GM11168 (cell line): ENCODE measurements around the gene GOLM1.

ENCODE experiments used
- in situ Hi-C: fragments of 300-500 bp; cut with MboI; formaldehyde crosslinking; loops from one replicate; pipeline ENCODE4 v1.12.0; 2022; ENCODE audit warnings: low sequenced_read_pairs; ENCODE audit not compliant: unreplicated experiment

The GOLM1 gene

GRCh38 chr9:86093788-86094555, 5.4 kb downstream of the GOLM1 start:
- in situ Hi-C loops = no loop called here

GRCh38 chr9:86091477-86091876, 7.9 kb downstream of the GOLM1 start:
- in situ Hi-C loops = no loop called here

GRCh38 chr9:86082870-86083269, 16.5 kb downstream of the GOLM1 start:
- in situ Hi-C loops = no loop called here

DNA sequence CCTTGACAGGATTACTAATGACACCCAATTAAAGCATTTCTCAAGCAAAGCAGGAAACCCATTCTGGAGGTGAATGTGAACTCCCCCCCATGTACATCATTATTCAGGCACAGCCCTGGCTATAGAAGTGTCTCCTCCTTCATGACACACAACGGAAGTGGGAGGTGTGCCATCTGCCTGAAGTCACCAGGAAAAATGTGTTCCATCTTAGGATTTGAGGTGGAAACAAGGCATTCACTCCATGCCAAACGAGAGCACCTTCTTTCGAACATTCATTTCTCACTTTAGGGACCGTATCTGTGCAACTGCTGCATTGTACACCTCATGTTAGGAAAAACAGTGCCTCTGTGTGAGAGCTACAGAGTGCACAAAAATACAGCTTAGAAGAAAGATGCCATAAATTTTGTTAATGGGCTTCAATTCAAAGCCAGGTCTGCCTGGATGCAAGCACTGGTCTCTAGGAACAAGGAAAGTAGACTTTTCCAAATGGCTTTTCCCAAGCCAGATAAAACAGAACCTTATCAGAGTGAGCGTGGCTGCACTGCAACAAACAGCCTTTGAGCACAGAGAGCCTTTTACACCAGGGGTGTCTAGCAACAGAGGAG, 19.4 kb downstream of the GOLM1 start:
- in situ Hi-C loops = no loop called here

- in situ Hi-C loops = no loop called here
Measured at GRCh38 chr9:86079421-86079831, 19.9 kb downstream of the GOLM1 start.

- in situ Hi-C loops = no loop called here
Measured at GRCh38 chr9:86078731-86079130, 20.6 kb downstream of the GOLM1 start.

DNA sequence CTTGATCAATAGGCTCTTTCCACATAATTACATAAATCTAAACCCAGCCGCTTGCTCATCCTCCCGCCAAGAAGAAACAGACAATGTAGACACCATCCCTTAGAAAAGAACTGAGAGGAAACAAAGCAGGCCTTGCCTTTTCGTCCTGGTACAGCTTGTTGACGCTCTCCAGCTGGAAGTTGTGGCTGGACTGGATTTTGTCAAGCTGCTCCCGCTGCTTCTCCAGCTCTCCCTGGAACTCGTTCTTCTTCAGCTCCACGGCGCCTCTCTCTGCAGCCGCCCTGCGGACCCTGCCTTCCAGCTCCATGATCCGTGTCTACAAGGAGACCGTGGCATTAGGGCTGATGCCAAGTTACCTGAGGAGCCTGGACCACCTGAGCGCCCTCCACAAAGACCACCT, 22.1 kb downstream of the GOLM1 start:
- in situ Hi-C loops = no loop called here

GRCh38 chr9:86075132-86076109, 23.9 kb downstream of the GOLM1 start:
- in situ Hi-C loops = no loop called here

DNA sequence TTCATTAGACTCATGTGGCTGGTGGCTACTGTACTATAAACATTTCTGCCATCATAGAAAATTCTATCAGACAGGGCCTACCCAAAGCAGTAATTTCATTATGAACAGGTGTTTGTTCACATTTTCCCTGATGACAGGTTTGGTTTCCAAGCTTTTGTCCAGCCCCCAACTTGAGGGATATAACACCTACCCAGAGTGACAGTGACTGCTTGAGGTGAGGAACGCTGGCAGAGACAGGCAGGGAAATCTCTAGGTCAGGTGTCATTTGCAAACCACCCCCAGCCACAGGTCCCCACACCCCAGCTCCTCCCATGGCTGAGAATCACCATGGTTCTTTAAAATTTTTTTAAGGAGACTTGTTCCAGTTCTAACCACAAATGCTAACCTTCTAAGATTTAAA, 25.5 kb downstream of the GOLM1 start:
- in situ Hi-C loops = no loop called here

DNA sequence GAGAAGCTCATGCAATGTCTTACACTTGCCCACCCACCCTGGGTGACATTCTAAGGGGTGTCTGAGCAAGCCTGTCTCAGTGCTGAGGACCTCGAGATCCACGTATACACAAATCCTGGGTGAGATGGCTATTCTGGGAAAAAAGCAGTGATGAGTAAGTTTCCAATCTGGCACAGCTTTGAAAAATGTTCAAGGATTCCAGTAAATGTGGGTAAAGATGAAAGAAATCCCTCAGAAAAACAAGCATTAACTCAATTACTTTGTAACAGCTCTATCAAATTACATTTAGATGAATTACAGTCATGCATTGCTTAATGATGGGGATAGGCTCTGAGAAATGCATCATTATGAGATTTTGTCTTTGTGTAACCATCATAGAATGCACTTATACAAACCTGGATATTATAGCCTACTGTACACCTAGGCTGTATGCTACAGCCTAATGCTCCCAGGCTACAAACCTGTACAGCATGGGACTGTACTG, 26.9 kb downstream of the GOLM1 start:
- in situ Hi-C loops = no loop called here

DNA sequence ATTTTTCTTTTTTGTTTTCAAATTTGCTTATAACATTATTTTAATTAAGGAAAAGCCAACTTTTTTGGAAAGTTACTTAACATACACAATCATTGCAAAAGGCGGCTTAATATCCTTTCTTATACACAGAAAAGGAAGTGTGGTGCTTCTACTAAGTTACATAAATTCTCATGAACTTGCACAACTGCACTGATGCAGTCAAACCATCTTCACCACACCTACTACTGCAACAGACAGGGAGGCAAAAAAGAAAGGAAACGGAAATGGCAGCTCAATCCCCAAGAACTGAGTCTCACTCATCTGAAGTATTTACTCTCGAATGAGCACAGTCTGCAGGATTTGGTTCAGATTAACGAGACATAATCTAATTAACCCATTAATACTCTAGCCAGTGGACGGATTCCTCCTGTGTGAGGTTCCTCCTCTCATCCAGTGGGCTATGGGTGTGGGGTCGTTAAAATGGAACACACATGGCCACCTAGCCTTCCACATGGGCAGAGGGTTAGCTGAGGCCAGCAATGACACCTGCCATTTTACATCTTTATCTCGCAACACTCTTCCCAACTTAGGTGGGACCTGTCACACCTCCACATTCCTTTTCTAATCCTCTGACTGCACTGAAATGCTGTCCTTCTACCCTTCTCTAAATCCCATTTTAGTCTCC, 30.0 kb downstream of the GOLM1 start:
- in situ Hi-C loops = no loop called here

DNA sequence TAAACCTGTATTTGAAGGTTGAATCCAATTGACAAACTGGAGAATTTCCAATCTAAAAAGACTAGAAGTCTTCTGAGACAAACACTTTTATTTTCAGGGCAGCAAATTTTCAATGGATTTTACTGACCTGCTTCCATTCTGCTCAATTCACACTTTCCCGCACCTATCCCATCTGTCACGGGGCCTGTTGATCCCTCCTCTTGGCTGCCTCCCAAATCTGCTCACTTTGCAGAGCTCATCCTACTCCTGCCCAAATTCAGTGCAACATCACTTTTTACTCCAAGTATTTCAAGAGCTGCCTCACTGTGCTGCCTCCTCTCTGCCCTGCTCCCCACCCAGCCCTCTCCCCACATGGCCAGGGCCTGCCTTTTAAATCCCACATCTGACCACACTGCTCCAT, 35.1 kb downstream of the GOLM1 start:
- in situ Hi-C loops = no loop called here

GRCh38 chr9:86062845-86063693, 36.3 kb downstream of the GOLM1 start:
- in situ Hi-C loops = no loop called here

- in situ Hi-C loops = no loop called here
Measured at GRCh38 chr9:86061972-86062739, 37.2 kb downstream of the GOLM1 start.

DNA sequence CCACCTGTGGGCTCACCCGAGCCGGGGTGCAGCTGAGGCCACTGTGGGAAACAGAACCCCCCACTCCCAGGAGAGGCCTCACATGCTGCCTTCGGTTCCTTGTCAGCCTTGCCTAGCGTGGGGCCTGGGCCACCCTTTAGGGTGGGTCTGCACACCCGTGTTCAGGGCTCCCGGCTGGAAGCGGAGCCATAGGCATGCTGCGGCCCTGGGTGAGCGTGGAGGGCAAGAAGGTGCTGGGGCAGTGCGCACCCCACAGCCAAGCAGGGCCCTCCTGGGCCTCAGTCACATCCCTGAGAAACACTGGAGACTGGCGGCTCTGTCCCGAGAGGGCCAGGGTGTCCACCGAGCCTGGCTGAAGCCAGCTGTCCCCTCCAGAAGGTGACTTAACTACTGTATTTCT, 41.9 kb downstream of the GOLM1 start:
- in situ Hi-C loops = no loop called here

GRCh38 chr9:86054695-86055094, 44.7 kb downstream of the GOLM1 start:
- in situ Hi-C loops = no loop called here

DNA sequence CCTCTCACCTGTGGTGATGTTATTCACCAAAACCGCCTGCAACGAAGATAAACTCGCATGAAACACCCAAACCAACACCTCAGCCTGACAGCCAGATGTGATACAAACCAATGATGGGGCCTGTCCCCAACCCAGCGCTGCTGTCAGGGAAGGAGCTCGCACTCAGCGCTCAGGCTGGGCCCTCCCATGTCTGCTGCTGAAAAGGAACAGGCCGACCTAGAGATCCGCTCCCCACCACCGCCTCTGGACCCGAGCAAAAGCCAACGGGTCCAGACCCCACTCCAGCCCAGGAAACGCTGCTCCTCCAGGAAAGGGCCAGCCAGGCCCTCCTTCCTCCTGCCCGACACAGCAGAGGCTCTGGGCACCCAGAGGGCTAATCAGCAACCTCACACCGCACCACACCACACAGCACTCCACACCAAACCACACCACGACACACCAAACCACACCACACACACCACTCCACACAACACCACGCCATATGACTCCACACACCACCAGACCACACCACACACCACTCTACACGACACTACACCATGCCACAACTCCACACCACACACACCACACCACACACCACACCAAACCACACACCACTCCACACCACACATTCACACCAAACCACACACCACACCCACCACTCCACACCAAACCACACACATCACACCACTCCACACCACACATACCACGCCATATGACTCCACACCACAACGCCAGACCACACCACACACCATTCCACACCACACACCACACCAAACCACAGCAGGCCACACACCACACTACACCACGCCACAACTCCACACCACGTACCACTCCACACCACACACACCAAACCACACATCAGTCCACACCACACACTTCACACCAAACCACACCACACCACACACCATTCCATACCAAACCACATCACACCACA, 46.5 kb downstream of the GOLM1 start:
- in situ Hi-C loops = no loop called here
